GM12878 (cell line): ENCODE results near the gene KLF18. TPM values are rescaled to one million over a fixed set of nuclear protein-coding genes. Genes with fewer than 3 reads are reported as not detected.

Experiments used
- ATAC-seq: fragments of 200-7000 bp; cut with Tn5 transposase; 3 replicates; pipeline ENCODE4 v1.9.1; 2020; ENCODE audit warnings: mild to moderate bottlenecking, moderate library complexity
- BruUV-seq: library from RNA; stranded (reverse); fragments of 400-500 nt; replicated peaks from 2 replicates; lab custom pipeline; 2021; lab: Mats Ljungman, UMichigan
- CTCF ChIA-PET: fragments of 300-600 bp; sonication (Branson Sonifier 250); formaldehyde crosslinking; extraction: SDS; loops from one replicate; lab custom pipeline; 2021; ENCODE audit warnings: inconsistent platforms; lab: Yijun Ruan, JAX
- POLR2A ChIA-PET: fragments of 350-600 bp; formaldehyde crosslinking; extraction: SDS; loops from one replicate; lab custom pipeline; 2021; ENCODE audit warnings: inconsistent platforms; lab: Charles Lee
- RAD21 ChIA-PET: fragments of 300-600 bp; sonication (Branson Sonifier 250); formaldehyde crosslinking; loops from one replicate; lab custom pipeline; 2023; ENCODE audit warnings: antibody characterized with exemption; ENCODE audit not compliant: unreplicated experiment; lab: Charles Lee
- SMC1A ChIA-PET: fragments of 300-600 bp; sonication (Branson Sonifier 250); formaldehyde crosslinking; loops from one replicate; lab custom pipeline; 2023; ENCODE audit not compliant: unreplicated experiment, uncharacterized antibody; lab: Charles Lee
- DNase-seq: peaks from one replicate; pipeline ENCODE4 v3.0.0-alpha.2; 2011; ENCODE audit warnings: low read depth, low spot score
- FAIRE-seq: peaks from 3 replicates; lab custom pipeline; 2011; peaks lifted over from hg19 to GRCh38; lab: Jason Lieb, UNC
- H2AFZ ChIP-seq: 2 replicates; pipeline ENCODE4 v1.6.0; 2011; ENCODE audit warnings: low read depth, low read length, control low read depth; ENCODE audit not compliant: control insufficient read depth
- H3K27ac ChIP-seq: 2 replicates; pipeline ENCODE4 v1.5.1; 2011; ENCODE audit warnings: control low read depth; ENCODE audit not compliant: control insufficient read depth, insufficient read depth
- H3K27me3 ChIP-seq, 2 experiments: replicated peaks in 1 of 2; 2 replicates each; pipeline versions ENCODE4 v1.6.0 to v1.6.1; 2011; ENCODE audit warnings: low read length in 1 of 2; ENCODE audit not compliant: control insufficient read depth in 2 of 2, insufficient read depth in 2 of 2
- H3K36me3 ChIP-seq, 2 experiments: 2 replicates each; pipeline ENCODE4 v1.5.1; 2011; ENCODE audit warnings: low read length in 1 of 2; ENCODE audit not compliant: control insufficient read depth in 2 of 2, insufficient read depth in 2 of 2
- H3K4me1 ChIP-seq: 2 replicates; pipeline ENCODE4 v1.6.1; 2011; ENCODE audit warnings: mild to moderate bottlenecking, low read length, moderate library complexity, mixed read lengths; ENCODE audit not compliant: control insufficient read depth, insufficient read depth
- H3K4me2 ChIP-seq: 2 replicates; pipeline ENCODE4 v1.6.0; 2011; ENCODE audit warnings: control low read depth; ENCODE audit not compliant: control insufficient read depth, insufficient read depth
- H3K4me3 ChIP-seq: fragments of 200-600 bp; sonication (generic); 2 replicates; pipeline ENCODE4 v1.5.1; 2016
- H3K79me2 ChIP-seq: 2 replicates; pipeline ENCODE4 v1.6.0; 2011; ENCODE audit warnings: low read length; ENCODE audit not compliant: control insufficient read depth, insufficient read depth
- H3K9ac ChIP-seq: 2 replicates; pipeline ENCODE4 v1.8.0; 2011; ENCODE audit warnings: low read length, control low read depth, mixed read lengths; ENCODE audit not compliant: control insufficient read depth, insufficient read depth
- H3K9me3 ChIP-seq: replicated peaks from 3 replicates; pipeline ENCODE4 v1.5.1; 2011; ENCODE audit warnings: mild to moderate bottlenecking, low read length; ENCODE audit not compliant: control insufficient read depth, insufficient read depth
- H4K20me1 ChIP-seq: 2 replicates; pipeline ENCODE4 v1.6.0; 2011; ENCODE audit not compliant: control insufficient read depth, insufficient read depth
- CHD4 ChIP-seq: fragments of 200-600 bp; sonication (generic); IDR thresholded peaks from 2 replicates; pipeline ENCODE4 v1.6.1; 2016; ENCODE audit warnings: mild to moderate bottlenecking
- HDAC6 ChIP-seq: fragments of 200-600 bp; sonication (generic); IDR thresholded peaks from one replicate; pipeline ENCODE4 v1.8.0; 2017; ENCODE audit warnings: antibody characterized with exemption; ENCODE audit not compliant: unreplicated experiment
- IRF4 ChIP-seq: IDR thresholded peaks from 2 replicates; pipeline ENCODE4 v1.6.1; 2011; ENCODE audit warnings: low read depth, low read length
- KDM1A ChIP-seq: fragments of 200-600 bp; sonication (generic); IDR thresholded peaks from 2 replicates; pipeline ENCODE4 v1.6.1; 2016; ENCODE audit warnings: borderline replicate concordance
- MLLT1 ChIP-seq: fragments of 450-650 bp; IDR thresholded peaks from 2 replicates; pipeline ENCODE4 v1.6.1; 2016; ENCODE audit warnings: mild to moderate bottlenecking
- NFYB ChIP-seq: IDR thresholded peaks from 2 replicates; pipeline ENCODE4 v1.6.1; 2011; ENCODE audit warnings: low read depth, mild to moderate bottlenecking, low read length, improper control_type of control experiment, moderate library complexity; ENCODE audit not compliant: insufficient read depth
- TARDBP ChIP-seq: IDR thresholded peaks from 2 replicates; pipeline ENCODE4 v1.6.1; 2016; ENCODE audit warnings: borderline replicate concordance
- TCF12 ChIP-seq: IDR thresholded peaks from 2 replicates; pipeline ENCODE4 v1.6.1; 2011; ENCODE audit warnings: low read depth, mild to moderate bottlenecking, low read length
- YY1 ChIP-seq: IDR thresholded peaks from 2 replicates; pipeline ENCODE4 v1.6.1; 2011; ENCODE audit warnings: low read depth, mild to moderate bottlenecking, low read length
- ZNF24 ChIP-seq: fragments of 450-650 bp; IDR thresholded peaks from 2 replicates; pipeline ENCODE4 v1.6.1; 2017; ENCODE audit warnings: antibody characterized with exemption, mild to moderate bottlenecking
- ZNF622 ChIP-seq: fragments of 450-650 bp; IDR thresholded peaks from 2 replicates; pipeline ENCODE4 v1.6.1; 2017; ENCODE audit warnings: mild to moderate bottlenecking, inconsistent platforms
- WGBS: methylation state at CpG from one replicate; pipeline ENCODE4 v1.1.6; 2016; ENCODE audit warnings: low lambda C conversion rate; ENCODE audit not compliant: insufficient replicate concordance, insufficient coverage; ENCODE audit errors: missing lambda C conversion rate; 5-methylcytosine and 5-hydroxymethylcytosine counted together
- in situ Hi-C: fragments of 300-500 bp; cut with MboI; formaldehyde crosslinking; loops from 9 replicates; pipeline ENCODE4 v1.14.3; 2018; ENCODE audit warnings: mixed read lengths
- intact Hi-C: fragments of 100-400 bp; cut with micrococcal nuclease; formaldehyde crosslinking; loops from one replicate; pipeline ENCODE4 v1.14.2; 2022; ENCODE audit not compliant: unreplicated experiment
- polyA plus RNA-seq, 11 experiments: library from polyadenylated mRNA; depleted of rRNA in 4 of 11; unstranded in 6 of 11; stranded (reverse) in 5 of 11; fragments of >200 nt; fragmentation: Nextera tagmentation in 4 of 11; fragmentation: Illumina TruSeq in 1 of 11; extraction: Ambion mirVana in 4 of 11; extraction: Trizol in 1 of 11; gene quantifications; 1 replicate in 1 of 11; 2 replicates in 10 of 11; pipeline versions ENCODE4 v1.2.1 to v1.2.3, GENCODE V29; 2011 to 2016; ENCODE audit warnings: inconsistent platforms in 2 of 11, missing spikeins in 2 of 11, low read depth in 1 of 11
- total RNA-seq, 4 experiments: library from RNA; depleted of rRNA in 3 of 4; stranded (reverse); fragments of >200 nt in 3 of 4; fragmentation: Illumina TruSeq in 1 of 4; extraction: Trizol in 1 of 4; gene quantifications; 2 replicates each; pipeline versions ENCODE4 v1.2.1 to v1.2.3, GENCODE V29; 2013 to 2021

The KLF18 gene
- total and polyA plus RNA-seq, 10 of the 15 experiments (the other 5 are each of a cell fraction or from before 2014, with no cell fraction given), result not detected

GRCh38 chr1:44111861-44112260 lies 29.6 kb downstream of the KLF18 start (continued):
- TF ChIP-seq MLLT1 (no peak), NFYB (no peak), HDAC6 (no peak), CHD4 (no peak), TCF12 (no peak), IRF4 (no peak)

GRCh38 chr1:44110916-44111315 lies 30.5 kb downstream of the KLF18 start:
- Histone ChIP-seq H3K4me3 (no peak overlapping the region), H3K36me3 (no peaks in the 10 kb centered on the region), H3K9me3 (no peaks in the 10 kb centered on the region), H3K4me1 (no peaks in the 10 kb centered on the region), H4K20me1 (no peaks in the 10 kb centered on the region), H3K79me2 (no peaks in the 10 kb centered on the region), H2AFZ (no peak overlapping the region), H3K4me2 (no peak overlapping the region), H3K27ac (no peak overlapping the region), H3K27me3 (no peaks in the 10 kb centered on the region), H3K9ac (no peak overlapping the region)
- TF ChIP-seq YY1 (no peak), ZNF24 (no peak), TARDBP (no peak), ZNF622 (no peak), CHD4 (no peak), KDM1A (no peak)
- RAD21 ChIA-PET, result no interaction called here
- 57% methylated on average over 5 of the region's 5 CpGs for WGBS
- POLR2A ChIA-PET, result no interaction called here
- BruUV-seq, result no TSS peak
- DNase-seq (no peak), FAIRE-seq (no peak), ATAC-seq (no peak)
- SMC1A ChIA-PET, result interaction anchor here (1.0 kb wide), 1 partner anchor 14 kb away, joined by 4 read pairs; no protein-coding TSS in a partner anchor
- in situ Hi-C loops, result no loop called here
- CTCF ChIA-PET, result interaction anchor here (1.5 kb wide), 1 partner anchor 11 kb away, joined by 5 read pairs; no protein-coding TSS in a partner anchor
- intact Hi-C loops, result no loop called here
